Measurements from ENCODE around the gene C1RL. TPM values are rescaled to one million over a fixed set of nuclear protein-coding genes. Genes with fewer than 3 reads are reported as not detected.

C1RL gene
- total and polyA plus RNA-seq, 12 donors, result 4.5 to 24.9 (median 8.1) TPM

DNA sequence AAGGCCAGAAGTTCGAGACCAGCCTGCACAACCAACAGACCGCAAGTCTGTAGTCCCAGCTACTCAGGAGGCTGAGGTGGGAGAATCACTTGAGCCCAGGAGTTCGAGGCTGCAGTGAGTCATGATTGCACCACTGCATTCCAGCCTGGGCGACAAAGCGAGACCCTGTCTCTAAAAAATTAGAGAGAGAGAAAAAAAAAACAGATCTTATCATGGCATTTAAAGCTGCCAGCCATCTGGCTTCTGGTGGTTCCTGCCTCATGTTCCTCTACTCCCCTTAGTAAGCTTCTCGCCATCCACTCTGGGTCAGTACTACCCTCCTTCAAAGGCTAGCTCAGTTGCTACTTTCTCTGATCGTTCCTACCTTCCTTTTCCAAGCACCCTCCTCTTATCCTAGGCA is 37.2 kb upstream of the C1RL start:
- H3K27ac ChIP-seq, result no peak overlapping the region
- H3K4me3 ChIP-seq, result no peak overlapping the region
- DNase-seq (no peak), ATAC-seq (no peak)
- peaks cover 0 to 4% (median 0%) of the 10 kb centered on the region in 11 donors for H3K9me3 ChIP-seq
- peaks cover 0 to 8% (median 0%) of the 10 kb centered on the region in 9 donors for H3K4me1 ChIP-seq
- intact Hi-C loops (cut with DNase I), result loop anchor here in 1 of 10 donors (10.0 kb wide), 1 partner anchor 489 kb away; no protein-coding TSS in a partner anchor
- 92 to 96% methylated on average over 7 of the region's 7 CpGs for WGBS, 2 donors
- TF ChIP-seq, protein P1, sequence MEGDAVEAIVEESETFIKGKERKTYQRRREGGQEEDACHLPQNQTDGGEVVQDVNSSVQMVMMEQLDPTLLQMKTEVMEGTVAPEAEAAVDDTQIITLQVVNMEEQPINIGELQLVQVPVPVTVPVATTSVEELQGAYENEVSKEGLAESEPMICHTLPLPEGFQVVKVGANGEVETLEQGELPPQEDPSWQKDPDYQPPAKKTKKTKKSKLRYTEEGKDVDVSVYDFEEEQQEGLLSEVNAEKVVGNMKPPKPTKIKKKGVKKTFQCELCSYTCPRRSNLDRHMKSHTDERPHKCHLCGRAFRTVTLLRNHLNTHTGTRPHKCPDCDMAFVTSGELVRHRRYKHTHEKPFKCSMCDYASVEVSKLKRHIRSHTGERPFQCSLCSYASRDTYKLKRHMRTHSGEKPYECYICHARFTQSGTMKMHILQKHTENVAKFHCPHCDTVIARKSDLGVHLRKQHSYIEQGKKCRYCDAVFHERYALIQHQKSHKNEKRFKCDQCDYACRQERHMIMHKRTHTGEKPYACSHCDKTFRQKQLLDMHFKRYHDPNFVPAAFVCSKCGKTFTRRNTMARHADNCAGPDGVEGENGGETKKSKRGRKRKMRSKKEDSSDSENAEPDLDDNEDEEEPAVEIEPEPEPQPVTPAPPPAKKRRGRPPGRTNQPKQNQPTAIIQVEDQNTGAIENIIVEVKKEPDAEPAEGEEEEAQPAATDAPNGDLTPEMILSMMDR (IDR thresholded peaks at IDR 0.05), result no peak
- peaks cover 0 to 79% (median 0%) of the 10 kb centered on the region in 9 donors for H3K36me3 ChIP-seq
- no peaks in the 10 kb centered on the region for H3K27me3 ChIP-seq

GRCh38 chr12:7145671-7146070 is 36.7 kb upstream of the C1RL start:
- TF ChIP-seq, protein P1 (IDR thresholded peaks at IDR 0.05), result no peak
- intact Hi-C loops (cut with DNase I), result loop anchor here in 1 of 10 donors (10.0 kb wide), 1 partner anchor 489 kb away; no protein-coding TSS in a partner anchor
- H3K4me1 ChIP-seq, result peaks cover 0 to 8% (median 0%) of the 10 kb centered on the region in 9 donors
- no peaks in the 10 kb centered on the region for H3K27me3 ChIP-seq
- no peak overlapping the region for H3K27ac ChIP-seq
- H3K4me3 ChIP-seq, result no peak overlapping the region
- no peak for DNase-seq
- ATAC-seq, result no peak
- WGBS, 2 donors, result 74 to 91% methylated on average over 4 of the region's 4 CpGs
- peaks cover 0 to 4% (median 0%) of the 10 kb centered on the region in 11 donors for H3K9me3 ChIP-seq
- H3K36me3 ChIP-seq, result peaks cover 0 to 77% (median 0%) of the 10 kb centered on the region in 9 donors

GRCh38 chr12:7144414-7145120 is 35.6 kb upstream of the C1RL start:
- Histone ChIP-seq H3K36me3 (peaks cover 0 to 74% (median 0%) of the 10 kb centered on the region in 9 donors), H3K9me3 (peaks cover 0 to 4% (median 0%) of the 10 kb centered on the region in 11 donors)
- DNase-seq, result no peak

DNA sequence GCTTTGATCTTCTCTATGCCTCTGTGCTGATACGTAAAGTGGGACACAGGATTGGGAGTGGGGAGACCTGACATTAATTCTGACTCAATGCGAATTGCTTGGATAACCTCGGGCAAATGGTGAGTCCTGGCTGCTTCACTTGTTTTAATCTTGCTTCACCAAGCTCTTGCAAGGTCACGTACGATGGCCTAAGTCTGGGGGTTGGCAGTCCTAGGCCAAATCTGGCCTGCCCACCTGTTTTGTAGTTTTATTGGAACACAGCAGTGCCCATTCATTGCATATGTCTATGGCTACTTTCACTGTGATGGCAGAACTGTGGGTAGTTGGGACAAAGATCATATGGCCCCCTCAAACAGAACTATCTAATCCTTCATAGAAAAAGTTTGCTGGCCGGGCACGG is 34.5 kb upstream of the C1RL start:
- DNase-seq (no peak), ATAC-seq (no peak)
- Histone ChIP-seq H3K4me1 (peaks cover 0 to 8% (median 0%) of the 10 kb centered on the region in 9 donors), H3K4me3 (no peak overlapping the region), H3K36me3 (peaks cover 0 to 71% (median 0%) of the 10 kb centered on the region in 9 donors), H3K27me3 (no peaks in the 10 kb centered on the region), H3K27ac (no peak overlapping the region), H3K9me3 (peaks cover 0 to 4% (median 0%) of the 10 kb centered on the region in 11 donors)
- TF ChIP-seq, protein P1 (IDR thresholded peaks at IDR 0.05), result no peak
- 91 to 96% methylated on average over 7 of the region's 7 CpGs for WGBS, 2 donors
- intact Hi-C loops (cut with DNase I), result loop anchor here in 2 of 10 donors (5.0 to 10.0 kb wide), 2 partner anchors 44 to 491 kb away; partner anchors contain the start of gene PEX5 (in 1 of the 2)

More at GRCh38 chr12:7144414-7145120, 35.6 kb upstream of the C1RL start:
- Histone ChIP-seq H3K27me3 (no peaks in the 10 kb centered on the region), H3K4me3 (no peak overlapping the region), H3K27ac (no peak overlapping the region), H3K4me1 (peaks cover 0 to 8% (median 0%) of the 10 kb centered on the region in 9 donors)
- TF ChIP-seq, protein P1 (IDR thresholded peaks at IDR 0.05), result peak; percentile 41 to 74 (median 66)
- ATAC-seq, result peak; percentile 28 to 59 (median 46)
- WGBS, 2 donors, result 43 to 47% methylated on average over 11 of the region's 11 CpGs
- intact Hi-C loops (cut with DNase I), result loop anchor here in 2 of 10 donors (5.0 to 10.0 kb wide), 2 partner anchors 43 to 490 kb away; partner anchors contain the start of gene PEX5 (in 1 of the 2)

Data from heart right ventricle (tissue), 16 donors.